ENCODE data around the gene NTSR1.
A peak's percentile ranks its signal among the peaks of the same experiment; 100 is the strongest.

DNA sequence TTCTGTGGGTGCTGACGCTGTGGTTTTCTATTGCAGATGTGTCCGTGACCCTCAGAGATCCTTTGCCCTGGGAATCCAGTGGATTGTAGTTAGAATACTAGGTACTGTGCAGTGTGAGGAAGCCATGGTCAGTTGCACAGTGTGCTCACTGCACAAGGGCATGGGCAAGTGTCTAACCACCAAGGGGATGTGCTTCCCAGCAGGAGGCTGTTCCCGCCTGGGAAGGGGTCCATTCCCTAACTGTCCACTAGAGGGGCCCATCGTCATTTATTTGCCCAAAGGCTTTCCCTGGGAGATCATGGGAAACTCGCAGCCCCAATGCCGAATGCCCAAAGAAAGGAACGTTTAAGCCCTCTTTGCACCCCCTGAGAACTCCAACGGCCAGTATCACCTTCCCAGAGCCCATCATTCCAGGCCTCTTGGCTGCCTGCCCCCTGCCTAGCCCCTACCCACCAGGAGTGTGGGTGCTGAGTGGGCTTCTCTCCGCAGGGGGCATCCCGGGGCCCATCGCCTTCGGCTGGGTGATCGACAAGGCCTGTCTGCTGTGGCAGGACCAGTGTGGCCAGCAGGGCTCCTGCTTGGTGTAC is 40.1 kb upstream of the NTSR1 start:
- TF ChIP-seq, protein P1, sequence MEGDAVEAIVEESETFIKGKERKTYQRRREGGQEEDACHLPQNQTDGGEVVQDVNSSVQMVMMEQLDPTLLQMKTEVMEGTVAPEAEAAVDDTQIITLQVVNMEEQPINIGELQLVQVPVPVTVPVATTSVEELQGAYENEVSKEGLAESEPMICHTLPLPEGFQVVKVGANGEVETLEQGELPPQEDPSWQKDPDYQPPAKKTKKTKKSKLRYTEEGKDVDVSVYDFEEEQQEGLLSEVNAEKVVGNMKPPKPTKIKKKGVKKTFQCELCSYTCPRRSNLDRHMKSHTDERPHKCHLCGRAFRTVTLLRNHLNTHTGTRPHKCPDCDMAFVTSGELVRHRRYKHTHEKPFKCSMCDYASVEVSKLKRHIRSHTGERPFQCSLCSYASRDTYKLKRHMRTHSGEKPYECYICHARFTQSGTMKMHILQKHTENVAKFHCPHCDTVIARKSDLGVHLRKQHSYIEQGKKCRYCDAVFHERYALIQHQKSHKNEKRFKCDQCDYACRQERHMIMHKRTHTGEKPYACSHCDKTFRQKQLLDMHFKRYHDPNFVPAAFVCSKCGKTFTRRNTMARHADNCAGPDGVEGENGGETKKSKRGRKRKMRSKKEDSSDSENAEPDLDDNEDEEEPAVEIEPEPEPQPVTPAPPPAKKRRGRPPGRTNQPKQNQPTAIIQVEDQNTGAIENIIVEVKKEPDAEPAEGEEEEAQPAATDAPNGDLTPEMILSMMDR (IDR thresholded peaks at IDR 0.05), result peak; percentile 51 to 92 (median 80)
- no peak for TF ChIP-seq POLR2A (IDR thresholded peaks at IDR 0.05)
